ENCODE results near the gene ZNF385B.
A peak's percentile ranks its signal among the peaks of the same experiment; 100 is the strongest.

DNA sequence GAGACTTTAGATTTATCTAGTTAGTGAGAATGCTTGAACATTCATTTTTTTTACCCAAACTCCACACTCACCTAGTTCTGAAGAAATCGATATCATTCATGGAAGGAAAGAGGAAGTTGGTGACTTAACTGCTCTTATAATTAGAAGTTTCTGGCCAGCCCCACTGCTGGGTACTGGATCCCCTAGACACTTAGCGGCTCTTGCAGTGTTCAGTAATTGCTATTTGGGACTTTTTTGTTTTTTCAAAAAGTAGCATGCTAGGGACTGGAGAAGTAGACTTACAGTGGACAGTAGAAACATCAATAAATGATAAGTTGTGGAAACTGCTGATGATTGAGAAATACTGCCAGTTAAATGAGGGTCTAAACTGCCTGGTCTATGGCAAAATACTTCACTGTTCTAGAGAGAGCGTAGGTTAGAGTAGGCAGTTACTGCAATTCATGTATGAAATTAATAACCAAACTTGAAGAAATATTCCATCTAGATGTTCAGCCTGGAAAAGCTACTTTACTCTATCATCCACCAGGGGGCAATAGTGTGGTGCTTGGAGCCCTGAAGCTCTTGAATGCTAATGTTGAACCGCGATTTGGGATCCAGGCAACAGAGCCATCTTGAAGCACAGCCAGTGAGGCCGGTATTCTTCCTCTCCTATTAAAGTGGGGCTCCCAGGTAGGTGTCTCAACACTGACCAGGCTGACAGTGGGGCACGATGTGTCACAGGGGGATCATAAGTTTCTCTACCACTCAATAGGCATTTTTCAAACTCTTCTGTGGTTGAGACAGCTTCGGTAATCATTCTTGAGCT is 450.7 kb downstream of the ZNF385B start:
- TF ChIP-seq POLR2A (IDR thresholded peaks at IDR 0.05): no peak
- TF ChIP-seq, protein P1, sequence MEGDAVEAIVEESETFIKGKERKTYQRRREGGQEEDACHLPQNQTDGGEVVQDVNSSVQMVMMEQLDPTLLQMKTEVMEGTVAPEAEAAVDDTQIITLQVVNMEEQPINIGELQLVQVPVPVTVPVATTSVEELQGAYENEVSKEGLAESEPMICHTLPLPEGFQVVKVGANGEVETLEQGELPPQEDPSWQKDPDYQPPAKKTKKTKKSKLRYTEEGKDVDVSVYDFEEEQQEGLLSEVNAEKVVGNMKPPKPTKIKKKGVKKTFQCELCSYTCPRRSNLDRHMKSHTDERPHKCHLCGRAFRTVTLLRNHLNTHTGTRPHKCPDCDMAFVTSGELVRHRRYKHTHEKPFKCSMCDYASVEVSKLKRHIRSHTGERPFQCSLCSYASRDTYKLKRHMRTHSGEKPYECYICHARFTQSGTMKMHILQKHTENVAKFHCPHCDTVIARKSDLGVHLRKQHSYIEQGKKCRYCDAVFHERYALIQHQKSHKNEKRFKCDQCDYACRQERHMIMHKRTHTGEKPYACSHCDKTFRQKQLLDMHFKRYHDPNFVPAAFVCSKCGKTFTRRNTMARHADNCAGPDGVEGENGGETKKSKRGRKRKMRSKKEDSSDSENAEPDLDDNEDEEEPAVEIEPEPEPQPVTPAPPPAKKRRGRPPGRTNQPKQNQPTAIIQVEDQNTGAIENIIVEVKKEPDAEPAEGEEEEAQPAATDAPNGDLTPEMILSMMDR (IDR thresholded peaks at IDR 0.05): peak; percentile 63 to 75 (median 72)

All from body of pancreas (tissue), 4 donors.